ENCODE measurements around the gene LRP5. TPM values are rescaled to one million over a fixed set of nuclear protein-coding genes. Genes with fewer than 3 reads are reported as not detected.
"Not testable (repeated sequence)": the region's sequence is repeated elsewhere in the genome, so short reads cannot be mapped to it uniquely, and the experiment has no call there.

The LRP5 gene
- total RNA-seq, 3 donors from 2014 or later: 7.7 to 8.5 (median 7.9) TPM

- H3K27me3 Mint-ChIP-seq (ENCODE audit: low read depth): no peaks in the 10 kb centered on the region
- DNase-seq: no peak
- H3K4me1 Mint-ChIP-seq (ENCODE audit: low read depth): peaks cover 89% of the 10 kb centered on the region
- no peak for ATAC-seq
- peaks cover 25% of the 10 kb centered on the region for H3K36me3 Mint-ChIP-seq (ENCODE audit: insufficient read depth)
- no peaks in the 10 kb centered on the region for H3K9me3 Mint-ChIP-seq
- H3K4me3 Mint-ChIP-seq: no peak overlapping the region
Measured at GRCh38 chr11:68467201-68467834, 154.9 kb downstream of the LRP5 start.

GRCh38 chr11:68468217-68468828 lies 155.9 kb downstream of the LRP5 start:
- H3K4me3 Mint-ChIP-seq: peak overlapping the region; percentile 33
- peaks cover 91% of the 10 kb centered on the region for H3K4me1 Mint-ChIP-seq (ENCODE audit: low read depth)
- H3K9me3 Mint-ChIP-seq: no peaks in the 10 kb centered on the region
- ATAC-seq: peak in 1 of 2 donors; percentile 37
- H3K36me3 Mint-ChIP-seq (ENCODE audit: insufficient read depth): peaks cover 23% of the 10 kb centered on the region
- DNase-seq: no peak
- H3K27me3 Mint-ChIP-seq (ENCODE audit: low read depth): no peaks in the 10 kb centered on the region

GRCh38 chr11:68469122-68469521 lies 156.7 kb downstream of the LRP5 start:
- Mint-ChIP-seq H3K27me3 (ENCODE audit: low read depth) (no peaks in the 10 kb centered on the region), H3K4me1 (ENCODE audit: low read depth) (peaks cover 91% of the 10 kb centered on the region), H3K4me3 (peak overlapping the region; percentile 27), H3K36me3 (ENCODE audit: insufficient read depth) (peaks cover 24% of the 10 kb centered on the region), H3K9me3 (no peaks in the 10 kb centered on the region)
- DNase-seq: no peak
- ATAC-seq: no peak

- Mint-ChIP-seq H3K9me3 (no peaks in the 10 kb centered on the region), H3K4me3 (peak overlapping the region; percentile 33), H3K4me1 (ENCODE audit: low read depth) (peaks cover 90% of the 10 kb centered on the region), H3K36me3 (ENCODE audit: insufficient read depth) (peaks cover 27% of the 10 kb centered on the region), H3K27me3 (ENCODE audit: low read depth) (no peaks in the 10 kb centered on the region)
- DNase-seq: no peak
- no peak for ATAC-seq
Measured at GRCh38 chr11:68469642-68470041, 157.3 kb downstream of the LRP5 start.

DNA sequence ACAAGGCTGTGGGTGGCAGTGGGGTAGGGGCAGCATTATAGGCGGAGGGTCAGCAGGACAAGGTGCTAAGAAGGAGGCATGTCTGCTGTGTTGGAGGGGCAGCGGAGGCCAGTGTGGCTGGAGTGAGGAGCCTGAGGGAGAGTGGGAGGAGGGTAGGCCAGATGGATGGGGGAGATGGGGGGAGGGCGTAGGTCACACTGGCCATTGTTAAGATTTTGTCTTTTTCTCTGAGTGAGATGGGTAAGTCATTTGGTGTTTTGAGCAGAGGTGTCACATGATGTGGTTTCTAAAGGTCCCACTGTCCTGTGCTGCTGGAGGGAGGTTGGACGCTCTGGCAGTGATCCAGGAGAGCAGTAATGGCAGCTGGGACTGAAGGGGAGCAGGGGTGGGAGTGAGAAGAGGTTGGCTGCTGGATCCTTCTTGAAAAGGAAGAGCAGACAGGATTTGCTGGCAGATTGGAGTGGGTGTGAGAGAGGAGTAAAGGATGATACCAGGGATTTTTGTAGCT lies 158.0 kb downstream of the LRP5 start:
- Mint-ChIP-seq H3K27me3 (ENCODE audit: low read depth) (no peaks in the 10 kb centered on the region), H3K9me3 (no peaks in the 10 kb centered on the region), H3K4me3 (peak overlapping the region; percentile 67), H3K36me3 (ENCODE audit: insufficient read depth) (peaks cover 29% of the 10 kb centered on the region), H3K4me1 (ENCODE audit: low read depth) (peaks cover 85% of the 10 kb centered on the region)
- DNase-seq (no peak), ATAC-seq (no peak)

DNA sequence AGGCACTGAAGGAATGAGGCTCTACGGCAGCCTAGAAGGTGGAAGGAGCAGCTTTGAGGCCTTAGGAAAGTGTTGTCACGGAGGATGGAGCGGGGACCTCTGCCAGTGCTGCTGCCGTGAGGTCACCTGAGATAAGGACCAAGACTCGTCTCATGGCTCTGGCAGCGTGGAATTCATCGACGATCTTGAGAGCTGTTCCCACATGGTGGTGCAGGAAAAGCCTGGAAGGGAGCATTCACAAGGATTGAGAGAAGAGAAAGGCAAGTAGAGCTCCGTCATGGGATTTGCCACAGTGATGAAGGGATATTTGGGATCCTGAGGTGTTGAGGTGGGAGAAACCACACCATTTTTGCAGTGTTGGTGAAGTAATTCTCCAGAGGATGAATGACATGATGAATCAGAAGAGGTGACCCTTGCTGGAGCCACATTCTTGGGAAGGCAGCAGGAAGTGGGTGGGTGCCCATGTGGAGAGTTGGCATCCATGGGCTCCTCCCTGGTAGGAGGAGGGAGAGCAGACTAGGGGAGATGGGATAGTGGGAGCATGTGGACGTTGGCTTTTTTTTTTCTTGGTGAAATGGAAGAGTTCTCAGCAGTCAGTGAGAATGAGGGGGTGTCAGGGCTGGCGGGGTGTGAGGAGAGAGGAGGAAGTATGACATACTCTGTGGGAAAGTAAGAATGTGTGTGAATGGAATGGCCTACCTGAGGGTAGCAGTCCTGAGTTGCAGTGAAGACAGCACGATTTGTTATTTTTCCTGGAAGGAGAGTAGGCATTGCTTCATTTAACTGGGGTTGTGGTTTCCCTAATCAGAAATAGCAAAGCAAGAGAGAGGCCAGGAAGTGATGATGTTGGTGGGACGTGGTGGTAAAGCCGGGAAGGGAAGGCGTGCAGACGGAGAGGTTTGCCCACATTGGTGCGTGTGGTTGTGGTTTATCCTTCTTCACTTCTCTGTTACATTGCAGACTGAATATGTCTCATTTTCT lies 159.3 kb downstream of the LRP5 start:
- DNase-seq (peak; percentile 24), ATAC-seq (peak; percentile 78 to 80)
- Mint-ChIP-seq H3K4me1 (ENCODE audit: low read depth) (peaks cover 77% of the 10 kb centered on the region), H3K27me3 (ENCODE audit: low read depth) (no peaks in the 10 kb centered on the region), H3K36me3 (ENCODE audit: insufficient read depth) (peaks cover 29% of the 10 kb centered on the region), H3K4me3 (peak overlapping the region; percentile 67), H3K9me3 (no peaks in the 10 kb centered on the region)

DNA sequence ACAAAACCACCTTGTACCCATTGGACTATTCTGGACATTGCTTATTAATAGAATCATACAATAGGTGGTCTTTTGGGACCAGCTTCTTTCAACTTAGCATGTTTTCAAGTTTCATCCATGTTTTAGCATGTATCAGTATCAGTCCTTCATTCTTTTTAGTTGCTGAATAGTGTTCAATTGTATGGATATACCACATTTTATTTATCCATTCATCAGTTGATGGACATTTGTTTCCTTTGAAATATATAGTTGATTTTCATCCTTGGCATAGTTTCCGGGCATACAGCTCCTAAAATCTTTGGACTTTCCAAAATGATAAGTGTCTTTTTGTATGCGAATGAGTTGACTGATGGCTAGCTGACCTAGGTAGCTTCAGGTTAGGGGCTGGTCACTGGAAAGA lies 160.4 kb downstream of the LRP5 start:
- H3K36me3 Mint-ChIP-seq (ENCODE audit: insufficient read depth): peaks cover 27% of the 10 kb centered on the region

GRCh38 chr11:68473693-68474092 lies 161.3 kb downstream of the LRP5 start:
- H3K9me3 Mint-ChIP-seq: no peaks in the 10 kb centered on the region
- DNase-seq (no peak), ATAC-seq (no peak)
- H3K36me3 Mint-ChIP-seq (ENCODE audit: insufficient read depth): peaks cover 25% of the 10 kb centered on the region
- H3K4me3 Mint-ChIP-seq: no peak overlapping the region
- no peaks in the 10 kb centered on the region for H3K27me3 Mint-ChIP-seq (ENCODE audit: low read depth)
- H3K4me1 Mint-ChIP-seq (ENCODE audit: low read depth): peaks cover 72% of the 10 kb centered on the region

More for the DNA sequence above, 160.4 kb downstream of the LRP5 start:
- Mint-ChIP-seq H3K27me3 (ENCODE audit: low read depth) (no peaks in the 10 kb centered on the region), H3K9me3 (no peaks in the 10 kb centered on the region), H3K4me1 (ENCODE audit: low read depth) (peaks cover 76% of the 10 kb centered on the region), H3K4me3 (no peak overlapping the region)
- DNase-seq (no peak), ATAC-seq (no peak)

GRCh38 chr11:68475626-68476025 lies 163.2 kb downstream of the LRP5 start:
- H3K27me3 Mint-ChIP-seq (ENCODE audit: low read depth); ATAC-seq; H3K4me3 Mint-ChIP-seq; H3K9me3 Mint-ChIP-seq; DNase-seq: not testable (repeated sequence)
- H3K4me1 Mint-ChIP-seq (ENCODE audit: low read depth): peaks cover 72% of the 10 kb centered on the region
- H3K36me3 Mint-ChIP-seq (ENCODE audit: insufficient read depth): peaks cover 34% of the 10 kb centered on the region

DNA sequence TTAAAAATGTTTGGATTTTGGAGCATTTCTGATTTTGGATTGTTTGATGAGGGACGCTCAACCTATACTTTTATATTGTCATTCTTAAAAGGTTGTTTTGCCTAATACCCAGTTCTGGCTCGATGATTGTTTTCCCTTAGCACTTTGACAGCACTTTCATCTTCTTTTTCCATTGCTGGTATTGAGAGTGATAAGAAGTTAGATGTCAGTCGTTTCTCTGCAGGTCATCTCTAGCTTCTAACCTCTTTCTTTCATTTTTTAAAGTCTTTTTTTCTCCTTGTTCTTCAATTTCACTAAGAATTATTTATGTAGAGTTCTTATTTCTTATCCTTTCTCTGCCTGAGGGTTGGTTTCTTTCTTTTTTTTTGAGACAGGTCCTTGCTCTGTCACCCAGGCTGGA lies 167.0 kb downstream of the LRP5 start:
- no peaks in the 10 kb centered on the region for H3K27me3 Mint-ChIP-seq (ENCODE audit: low read depth)
- DNase-seq (no peak), ATAC-seq (no peak)
- peaks cover 66% of the 10 kb centered on the region for H3K4me1 Mint-ChIP-seq (ENCODE audit: low read depth)
- no peak overlapping the region for H3K4me3 Mint-ChIP-seq
- H3K9me3 Mint-ChIP-seq: no peaks in the 10 kb centered on the region
- peaks cover 22% of the 10 kb centered on the region for H3K36me3 Mint-ChIP-seq (ENCODE audit: insufficient read depth)

GRCh38 chr11:68480193-68480592 lies 167.8 kb downstream of the LRP5 start:
- Mint-ChIP-seq H3K4me3 (no peak overlapping the region), H3K36me3 (ENCODE audit: insufficient read depth) (peaks cover 19% of the 10 kb centered on the region), H3K4me1 (ENCODE audit: low read depth) (peaks cover 69% of the 10 kb centered on the region)

DNA sequence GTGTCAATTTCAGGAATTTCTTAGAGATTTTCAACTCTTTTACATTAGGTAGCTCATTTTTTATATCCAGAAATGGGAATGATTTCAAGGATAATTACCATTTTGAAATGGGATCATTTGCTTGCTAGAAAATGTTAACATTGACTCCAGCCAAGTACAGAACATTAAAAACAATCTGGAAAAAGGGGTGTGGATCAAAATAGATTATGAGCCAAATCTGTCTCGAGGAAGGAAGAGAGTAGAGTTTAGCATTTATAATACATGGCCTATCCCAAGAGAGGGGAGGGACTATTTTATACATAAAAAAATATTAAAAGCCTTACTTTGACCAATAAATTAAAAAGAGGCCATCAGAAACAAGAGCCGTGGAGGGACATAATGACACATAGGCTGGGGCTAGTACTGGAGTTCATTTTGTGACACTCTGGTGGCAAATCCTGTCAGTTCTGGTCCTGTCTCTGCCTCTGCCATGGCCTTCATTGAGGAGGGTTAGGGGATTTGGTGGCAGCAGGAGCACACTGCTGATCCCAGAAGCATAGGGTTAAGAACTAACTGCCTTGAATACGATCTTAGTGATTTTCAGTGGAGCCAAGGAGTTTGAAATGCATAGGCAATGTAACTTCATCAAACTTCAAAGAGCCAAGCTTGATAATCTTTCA lies 168.6 kb downstream of the LRP5 start:
- no peaks in the 10 kb centered on the region for H3K9me3 Mint-ChIP-seq
- H3K4me1 Mint-ChIP-seq (ENCODE audit: low read depth): peaks cover 72% of the 10 kb centered on the region
- DNase-seq: no peak
- H3K36me3 Mint-ChIP-seq (ENCODE audit: insufficient read depth): peaks cover 19% of the 10 kb centered on the region
- ATAC-seq: no peak
- H3K4me3 Mint-ChIP-seq: no peak overlapping the region
- no peaks in the 10 kb centered on the region for H3K27me3 Mint-ChIP-seq (ENCODE audit: low read depth)

More at GRCh38 chr11:68480193-68480592, 167.8 kb downstream of the LRP5 start:
- Mint-ChIP-seq H3K9me3 (no peaks in the 10 kb centered on the region), H3K27me3 (ENCODE audit: low read depth) (no peaks in the 10 kb centered on the region)
- no peak for ATAC-seq
- no peak for DNase-seq

DNA sequence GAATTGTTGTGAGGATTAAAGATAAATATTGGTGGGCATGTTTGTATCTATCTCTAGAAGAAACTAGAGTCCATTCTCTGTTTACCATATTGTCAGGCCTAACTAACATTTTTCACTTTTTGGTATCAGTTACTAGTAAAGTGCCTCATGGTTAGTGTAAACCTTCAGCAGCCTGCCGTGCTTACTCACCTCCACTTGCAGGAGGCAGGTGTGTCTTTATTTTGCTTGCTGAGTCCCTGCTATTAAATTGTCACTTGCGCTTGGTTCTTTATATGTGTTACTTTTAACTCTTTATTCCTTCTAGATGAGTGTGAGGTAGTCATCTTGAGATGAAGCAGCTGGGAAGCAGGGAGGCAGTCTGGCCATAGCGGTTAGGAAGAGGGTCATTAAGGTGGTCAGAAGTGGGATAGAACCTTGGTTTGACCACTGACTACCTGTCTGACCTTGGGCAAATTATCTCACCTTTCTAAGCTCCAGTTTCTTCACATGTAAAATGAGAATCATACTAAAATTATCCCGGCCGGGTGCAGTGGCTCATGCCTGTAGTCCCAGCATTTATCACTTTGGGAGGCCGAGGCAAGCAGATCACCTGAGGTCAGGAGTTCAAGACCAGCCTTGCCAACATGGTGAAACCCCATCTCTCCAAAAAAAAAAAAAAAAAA lies 169.3 kb downstream of the LRP5 start:
- Mint-ChIP-seq H3K4me1 (ENCODE audit: low read depth) (peaks cover 78% of the 10 kb centered on the region), H3K9me3 (no peaks in the 10 kb centered on the region), H3K4me3 (no peak overlapping the region), H3K27me3 (ENCODE audit: low read depth) (no peaks in the 10 kb centered on the region), H3K36me3 (ENCODE audit: insufficient read depth) (peaks cover 19% of the 10 kb centered on the region)
- DNase-seq (no peak), ATAC-seq (no peak)
